ENCODE results near the gene MISP3.

Gene MISP3

GRCh38 chr19:14119644-14120496, 47.3 kb downstream of the MISP3 start:
- no peak for TF ChIP-seq CTCF (IDR thresholded peaks at IDR 0.05; ENCODE audit: extremely low read depth, missing control alignments)
- no peak for DNase-seq (ENCODE audit: low spot score)

GRCh38 chr19:14120497-14120780, 47.9 kb downstream of the MISP3 start:
- DNase-seq (ENCODE audit: low spot score), result no peak
- no peak for TF ChIP-seq CTCF (IDR thresholded peaks at IDR 0.05; ENCODE audit: extremely low read depth, missing control alignments)

GRCh38 chr19:14122924-14123323, 50.3 kb downstream of the MISP3 start:
- no peak for TF ChIP-seq CTCF (IDR thresholded peaks at IDR 0.05; ENCODE audit: extremely low read depth, missing control alignments)
- DNase-seq (ENCODE audit: low spot score), result no peak
